Parathyroid adenoma (tissue), 2 donors: ENCODE measurements around the gene TACC3.

ENCODE experiments used
- H2AFZ ChIP-seq: fragments of 300-600 bp; sonication (generic); one replicate; pipeline ENCODE4 v1.7.0; 2017; ENCODE audit warnings: antibody characterized with exemption, mild to moderate bottlenecking
- H3K27ac ChIP-seq: fragments of 300-600 bp; sonication (generic); one replicate; pipeline ENCODE4 v1.7.0; 2017
- H3K27me3 ChIP-seq: fragments of 300-600 bp; sonication (generic); one replicate; pipeline ENCODE4 v1.7.0; 2017; ENCODE audit warnings: low read length; ENCODE audit not compliant: control insufficient read depth, insufficient read depth
- H3K36me3 ChIP-seq: fragments of 300-600 bp; sonication (generic); one replicate; pipeline ENCODE4 v1.7.0; 2017; ENCODE audit warnings: low read length; ENCODE audit not compliant: control insufficient read depth, insufficient read depth
- H3K4me1 ChIP-seq: fragments of 300-600 bp; sonication (generic); one replicate; pipeline ENCODE4 v1.7.0; 2017; ENCODE audit warnings: control low read depth
- H3K4me2 ChIP-seq: fragments of 300-600 bp; sonication (generic); one replicate; pipeline ENCODE4 v1.7.0; 2017; ENCODE audit warnings: low read length
- H3K4me3 ChIP-seq: fragments of 300-600 bp; sonication (generic); one replicate; pipeline ENCODE4 v1.7.0; 2017; ENCODE audit warnings: low read depth, low read length
- H3K79me2 ChIP-seq: fragments of 300-600 bp; sonication (generic); one replicate; pipeline ENCODE4 v1.7.0; 2017; ENCODE audit warnings: control low read depth
- H3K9ac ChIP-seq: fragments of 300-600 bp; sonication (generic); one replicate; pipeline ENCODE4 v1.7.0; 2017; ENCODE audit warnings: mild to moderate bottlenecking
- H3K9me3 ChIP-seq: fragments of 300-600 bp; sonication (generic); one replicate; pipeline ENCODE4 v1.7.0; 2017; ENCODE audit warnings: low read length; ENCODE audit not compliant: control insufficient read depth
- TF ChIP-seq, protein P1 (sequence below): fragments of 300-600 bp; sonication (generic); IDR thresholded peaks from one replicate; pipeline ENCODE4 v1.7.0; 2017; ENCODE audit warnings: antibody characterized with exemption, mild to moderate bottlenecking
- donor health status: primary hyperparathyroidism.

The TACC3 gene

DNA sequence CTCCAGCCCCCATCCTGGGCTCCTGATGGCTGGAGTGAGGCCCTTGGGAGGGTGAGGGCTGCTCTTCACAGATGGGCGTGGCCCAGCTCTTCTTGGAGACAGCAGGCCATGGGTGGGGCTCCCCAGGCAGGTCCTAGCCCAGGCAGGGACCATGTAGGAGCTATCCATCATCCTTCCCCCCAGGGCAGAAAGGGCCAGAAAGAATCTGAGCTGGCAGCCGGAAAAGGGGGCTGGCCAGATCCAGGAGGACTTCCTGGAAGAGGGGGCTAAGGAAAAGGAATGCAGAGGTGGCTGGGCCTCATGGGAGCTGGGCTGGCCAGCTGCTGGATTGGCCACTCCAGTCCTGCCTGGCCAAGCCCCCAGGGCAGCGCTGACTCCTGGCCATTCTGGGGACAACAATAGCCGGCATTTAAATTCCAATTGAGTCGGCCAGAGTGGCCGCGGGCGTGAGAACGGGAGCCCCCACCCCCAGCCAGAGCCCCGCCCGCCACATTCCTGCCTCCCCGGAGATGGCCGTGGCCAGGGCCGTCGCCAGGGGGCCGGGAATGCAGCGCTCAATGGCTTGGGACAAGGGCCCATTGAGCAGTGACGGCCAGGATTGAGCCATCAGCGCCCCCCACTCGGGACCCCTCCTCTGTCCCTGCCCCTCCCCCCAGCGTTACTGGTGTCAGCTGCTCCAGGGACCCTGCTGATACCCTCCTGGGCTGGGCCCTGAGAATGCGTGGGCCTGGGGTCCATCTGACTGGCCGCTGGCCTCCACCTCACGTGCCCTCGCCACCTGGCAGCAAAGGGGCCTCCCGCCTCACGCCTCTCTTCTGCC, 56.7 kb downstream of the TACC3 start:
- Histone ChIP-seq H3K27ac (no peak overlapping the region), H3K4me3 (no peak overlapping the region), H3K4me2 (no peak overlapping the region), H3K9ac (no peak overlapping the region), H3K4me1 (no peaks in the 10 kb centered on the region), H3K36me3 (no peaks in the 10 kb centered on the region), H3K9me3 (no peaks in the 10 kb centered on the region), H2AFZ (no peak overlapping the region), H3K27me3 (no peaks in the 10 kb centered on the region), H3K79me2 (no peaks in the 10 kb centered on the region)
- TF ChIP-seq, protein P1, sequence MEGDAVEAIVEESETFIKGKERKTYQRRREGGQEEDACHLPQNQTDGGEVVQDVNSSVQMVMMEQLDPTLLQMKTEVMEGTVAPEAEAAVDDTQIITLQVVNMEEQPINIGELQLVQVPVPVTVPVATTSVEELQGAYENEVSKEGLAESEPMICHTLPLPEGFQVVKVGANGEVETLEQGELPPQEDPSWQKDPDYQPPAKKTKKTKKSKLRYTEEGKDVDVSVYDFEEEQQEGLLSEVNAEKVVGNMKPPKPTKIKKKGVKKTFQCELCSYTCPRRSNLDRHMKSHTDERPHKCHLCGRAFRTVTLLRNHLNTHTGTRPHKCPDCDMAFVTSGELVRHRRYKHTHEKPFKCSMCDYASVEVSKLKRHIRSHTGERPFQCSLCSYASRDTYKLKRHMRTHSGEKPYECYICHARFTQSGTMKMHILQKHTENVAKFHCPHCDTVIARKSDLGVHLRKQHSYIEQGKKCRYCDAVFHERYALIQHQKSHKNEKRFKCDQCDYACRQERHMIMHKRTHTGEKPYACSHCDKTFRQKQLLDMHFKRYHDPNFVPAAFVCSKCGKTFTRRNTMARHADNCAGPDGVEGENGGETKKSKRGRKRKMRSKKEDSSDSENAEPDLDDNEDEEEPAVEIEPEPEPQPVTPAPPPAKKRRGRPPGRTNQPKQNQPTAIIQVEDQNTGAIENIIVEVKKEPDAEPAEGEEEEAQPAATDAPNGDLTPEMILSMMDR = no peak

DNA sequence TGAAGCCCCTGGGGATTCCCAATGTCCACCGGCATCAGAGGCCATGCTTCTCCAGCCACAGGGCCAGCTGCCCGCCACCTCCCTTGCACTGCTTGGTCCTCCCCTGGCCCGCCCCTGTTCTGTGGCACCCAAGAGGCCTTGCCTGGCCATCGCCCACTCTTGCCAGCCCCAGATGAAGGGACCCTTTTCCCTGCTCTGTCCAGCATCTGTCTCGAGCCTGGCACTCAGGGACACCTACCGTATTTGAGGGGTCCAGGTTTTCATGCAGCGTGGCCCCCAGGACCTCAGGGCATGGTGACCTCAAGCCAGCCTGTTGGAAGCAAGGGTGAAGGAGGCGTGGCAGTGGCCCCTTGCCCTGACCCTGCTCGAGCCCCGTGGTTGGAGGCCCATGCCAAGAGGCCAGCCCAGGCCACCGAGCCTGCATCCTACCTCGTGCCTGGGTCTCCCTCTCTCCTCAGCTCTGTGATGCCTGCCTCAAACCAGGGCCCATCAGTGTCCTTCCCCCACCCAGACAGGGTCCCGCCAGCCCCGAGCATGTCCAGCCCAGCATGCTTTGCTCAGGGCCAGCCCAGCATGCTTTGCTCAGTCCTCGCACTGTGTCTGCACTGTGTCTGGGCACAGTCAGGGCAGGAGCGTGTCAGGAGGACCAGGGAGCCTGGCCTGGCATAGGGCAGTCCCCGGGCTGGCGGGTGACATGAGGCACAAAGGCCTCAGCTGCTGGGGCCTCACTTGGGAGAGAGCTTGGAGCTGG, 57.5 kb downstream of the TACC3 start:
- no peaks in the 10 kb centered on the region for H3K9me3 ChIP-seq
- no peaks in the 10 kb centered on the region for H3K4me1 ChIP-seq
- no peaks in the 10 kb centered on the region for H3K79me2 ChIP-seq
- no peak overlapping the region for H3K27ac ChIP-seq
- no peak overlapping the region for H3K9ac ChIP-seq
- no peaks in the 10 kb centered on the region for H3K27me3 ChIP-seq
- TF ChIP-seq, protein P1 = no peak
- no peaks in the 10 kb centered on the region for H3K36me3 ChIP-seq
- H3K4me2 ChIP-seq = no peak overlapping the region
- H2AFZ ChIP-seq = no peak overlapping the region
- no peak overlapping the region for H3K4me3 ChIP-seq

DNA sequence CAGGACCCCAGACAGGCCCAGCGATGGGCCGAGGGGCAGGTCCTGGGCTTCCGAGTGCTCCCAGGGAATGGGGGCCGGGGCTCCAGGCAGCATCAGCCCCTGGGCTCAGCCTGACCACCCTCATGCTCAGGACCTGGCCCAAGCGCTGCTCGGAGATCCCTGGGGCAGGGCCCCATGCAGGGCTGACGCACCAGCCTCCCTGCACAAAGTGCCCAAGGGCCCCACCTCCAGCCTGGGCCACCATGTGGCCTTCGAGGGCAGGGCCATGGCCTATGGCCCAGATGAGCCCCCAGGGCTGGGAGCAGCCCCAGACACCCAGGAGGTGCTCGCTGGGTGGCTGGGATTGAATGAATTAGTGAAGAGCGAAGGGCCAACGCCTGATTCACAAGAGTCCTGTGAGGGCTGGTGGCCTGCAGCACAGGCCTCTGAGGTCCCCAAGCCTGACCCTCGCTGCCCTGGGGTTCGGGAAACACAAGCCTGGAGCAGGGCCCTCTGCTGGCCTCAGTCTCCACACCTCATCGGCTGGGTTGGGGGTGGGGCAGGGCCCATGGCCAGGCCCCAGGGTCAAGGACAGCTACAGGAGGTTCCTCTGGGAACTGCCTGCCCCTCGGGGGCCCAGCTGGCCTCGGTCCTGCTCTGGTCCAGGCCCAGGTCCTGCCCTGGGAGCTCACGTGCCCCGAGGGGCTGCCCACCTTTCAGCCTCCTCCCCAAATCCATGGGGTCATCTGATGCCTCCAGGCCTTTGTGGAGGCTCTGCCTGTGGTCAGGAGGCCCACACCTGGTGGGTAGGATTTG, 58.5 kb downstream of the TACC3 start:
- TF ChIP-seq, protein P1 = no peak
- Histone ChIP-seq H3K9me3 (no peaks in the 10 kb centered on the region), H3K27me3 (no peaks in the 10 kb centered on the region), H3K4me2 (no peak overlapping the region), H3K4me3 (no peak overlapping the region), H3K36me3 (no peaks in the 10 kb centered on the region), H3K9ac (no peak overlapping the region), H3K4me1 (no peaks in the 10 kb centered on the region), H3K79me2 (no peaks in the 10 kb centered on the region), H2AFZ (no peak overlapping the region), H3K27ac (no peak overlapping the region)

DNA sequence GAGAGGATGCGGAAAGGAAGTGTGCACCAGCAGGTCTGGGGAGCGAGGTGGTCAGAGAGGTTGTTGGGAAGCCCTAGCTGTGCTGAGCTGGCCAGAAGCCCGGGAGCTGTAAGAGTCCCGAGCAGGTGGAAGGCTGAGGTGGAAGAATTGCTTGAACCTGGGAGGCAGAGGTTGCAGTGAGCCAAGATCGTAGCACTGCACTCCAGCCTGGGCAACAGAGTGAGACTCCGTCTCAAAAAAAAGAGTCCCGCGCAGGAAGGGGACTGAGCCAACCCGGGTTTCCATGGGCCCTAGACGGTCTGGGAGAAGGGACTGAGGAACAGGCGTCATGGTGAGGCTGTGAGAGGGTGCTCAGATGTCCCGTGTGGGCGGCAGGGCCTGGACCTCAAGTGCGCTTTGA, 59.1 kb downstream of the TACC3 start:
- Histone ChIP-seq H3K9me3 (no peaks in the 10 kb centered on the region), H3K79me2 (no peaks in the 10 kb centered on the region), H3K9ac (no peak overlapping the region), H2AFZ (no peak overlapping the region), H3K27me3 (no peaks in the 10 kb centered on the region), H3K4me2 (no peak overlapping the region), H3K27ac (no peak overlapping the region), H3K36me3 (no peaks in the 10 kb centered on the region), H3K4me1 (no peaks in the 10 kb centered on the region), H3K4me3 (no peak overlapping the region)
- TF ChIP-seq, protein P1 = no peak
